ENCODE measurements around the gene DAO. TPM values are rescaled to one million over a fixed set of nuclear protein-coding genes. Genes with fewer than 3 reads are reported as not detected.

The DAO gene
- total RNA-seq, 4 donors from 2014 or later, result not detected

DNA sequence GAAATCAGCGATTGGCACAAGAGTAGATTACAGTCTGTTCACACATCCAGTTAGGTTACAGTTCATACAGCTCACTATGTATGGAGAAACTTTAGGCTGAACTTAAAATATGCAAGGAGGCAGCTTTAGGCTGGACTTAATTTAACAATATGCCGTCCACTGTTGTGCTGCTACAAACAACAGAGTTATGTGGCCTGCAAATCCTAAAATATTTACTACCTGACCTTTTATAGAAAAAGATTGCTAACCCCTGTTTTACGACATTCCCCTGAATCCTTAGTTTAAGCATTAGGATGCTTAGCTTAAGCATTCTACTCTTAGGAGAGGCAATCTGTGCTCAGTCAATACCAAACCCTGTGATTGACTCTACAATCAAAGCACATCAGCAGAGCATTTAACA, 50.9 kb downstream of the DAO start:
- in situ Hi-C loops (cut with MboI; ENCODE audit: low sequenced_read_pairs in 4 of 4), result no loop called here
- Histone ChIP-seq H3K4me3 (no peak overlapping the region), H3K36me3 (no peaks in the 10 kb centered on the region), H3K4me1 (no peaks in the 10 kb centered on the region), H3K9me3 (no peaks in the 10 kb centered on the region), H3K27ac (no peak overlapping the region), H3K27me3 (no peaks in the 10 kb centered on the region)
- TF ChIP-seq POLR2A (IDR thresholded peaks at IDR 0.05) (no peak), CTCF (IDR thresholded peaks at IDR 0.05 in 4 of 5, conservative IDR thresholded peaks at IDR 0.05 in 1 of 5) (no peak)
- no peak for ATAC-seq
- intact Hi-C loops (cut with DNase I; ENCODE audit: low total_unique reads), result no loop called here
- DNase-seq, result no peak

DNA sequence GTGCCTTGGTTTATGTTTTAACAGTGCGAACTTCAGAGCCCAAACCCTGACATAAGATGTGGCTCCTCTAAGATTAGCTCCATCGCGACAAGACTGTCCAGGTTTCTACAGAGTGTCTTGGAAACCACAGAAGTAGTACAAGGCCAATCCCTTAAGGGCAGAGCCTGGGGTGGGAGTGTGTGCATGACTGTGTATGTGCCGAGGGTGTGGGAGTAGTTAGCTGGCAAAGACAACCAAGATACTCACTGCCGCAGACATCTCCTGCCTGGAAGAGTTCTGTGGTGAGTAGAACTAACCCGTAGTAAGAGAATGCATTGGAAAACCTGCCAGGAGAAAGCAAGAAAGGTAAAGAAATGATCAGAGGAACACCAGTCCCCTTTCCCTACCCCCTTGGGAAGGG, 54.1 kb downstream of the DAO start:
- no peaks in the 10 kb centered on the region for H3K4me1 ChIP-seq
- in situ Hi-C loops (cut with MboI; ENCODE audit: low sequenced_read_pairs in 4 of 4), result no loop called here
- no peaks in the 10 kb centered on the region for H3K27me3 ChIP-seq
- no peaks in the 10 kb centered on the region for H3K36me3 ChIP-seq
- no peak overlapping the region for H3K27ac ChIP-seq
- ATAC-seq (no peak), DNase-seq (no peak)
- intact Hi-C loops (cut with DNase I; ENCODE audit: low total_unique reads), result no loop called here
- H3K4me3 ChIP-seq, result no peak overlapping the region
- H3K9me3 ChIP-seq, result no peaks in the 10 kb centered on the region
- TF ChIP-seq POLR2A (IDR thresholded peaks at IDR 0.05) (no peak), CTCF (IDR thresholded peaks at IDR 0.05 in 4 of 5, conservative IDR thresholded peaks at IDR 0.05 in 1 of 5) (no peak)

DNA sequence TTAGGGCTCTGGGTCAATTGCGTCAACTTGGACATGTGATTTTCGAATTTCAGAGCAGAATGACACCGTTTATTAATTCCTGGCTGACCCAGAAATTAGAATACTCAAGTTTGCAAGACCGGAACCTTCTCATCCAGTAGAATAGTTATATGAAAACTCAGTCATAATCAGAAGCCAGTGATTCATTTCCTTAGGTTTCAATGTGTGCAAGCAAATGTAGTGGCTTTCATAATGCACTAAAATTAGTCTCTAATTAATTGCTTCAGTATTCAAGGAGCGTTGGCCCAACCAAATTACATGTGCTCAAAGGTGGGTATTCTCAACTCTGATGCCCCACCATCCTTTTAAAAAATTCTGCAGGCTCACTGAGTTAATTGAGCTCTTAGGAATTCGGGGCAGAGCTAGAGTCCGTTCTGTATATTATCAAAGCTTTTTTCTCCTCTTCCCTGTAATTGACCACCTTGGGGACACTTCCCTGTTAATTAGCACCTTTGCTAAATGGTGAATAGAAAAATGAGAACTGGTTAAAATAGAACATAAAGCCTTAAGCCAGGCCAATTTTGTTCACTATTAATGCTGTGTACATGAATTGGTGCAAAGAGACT, 55.4 kb downstream of the DAO start:
- DNase-seq, result no peak
- TF ChIP-seq POLR2A (IDR thresholded peaks at IDR 0.05) (no peak), CTCF (IDR thresholded peaks at IDR 0.05 in 4 of 5, conservative IDR thresholded peaks at IDR 0.05 in 1 of 5) (no peak)
- no peaks in the 10 kb centered on the region for H3K9me3 ChIP-seq
- in situ Hi-C loops (cut with MboI; ENCODE audit: low sequenced_read_pairs in 4 of 4) (no loop called here), intact Hi-C loops (cut with DNase I; ENCODE audit: low total_unique reads) (no loop called here)
- no peak for ATAC-seq
- no peak overlapping the region for H3K27ac ChIP-seq
- H3K27me3 ChIP-seq, result no peaks in the 10 kb centered on the region
- no peaks in the 10 kb centered on the region for H3K36me3 ChIP-seq
- H3K4me3 ChIP-seq, result no peak overlapping the region
- peaks cover 0 to 5% of the 10 kb centered on the region in 2 donors for H3K4me1 ChIP-seq

DNA sequence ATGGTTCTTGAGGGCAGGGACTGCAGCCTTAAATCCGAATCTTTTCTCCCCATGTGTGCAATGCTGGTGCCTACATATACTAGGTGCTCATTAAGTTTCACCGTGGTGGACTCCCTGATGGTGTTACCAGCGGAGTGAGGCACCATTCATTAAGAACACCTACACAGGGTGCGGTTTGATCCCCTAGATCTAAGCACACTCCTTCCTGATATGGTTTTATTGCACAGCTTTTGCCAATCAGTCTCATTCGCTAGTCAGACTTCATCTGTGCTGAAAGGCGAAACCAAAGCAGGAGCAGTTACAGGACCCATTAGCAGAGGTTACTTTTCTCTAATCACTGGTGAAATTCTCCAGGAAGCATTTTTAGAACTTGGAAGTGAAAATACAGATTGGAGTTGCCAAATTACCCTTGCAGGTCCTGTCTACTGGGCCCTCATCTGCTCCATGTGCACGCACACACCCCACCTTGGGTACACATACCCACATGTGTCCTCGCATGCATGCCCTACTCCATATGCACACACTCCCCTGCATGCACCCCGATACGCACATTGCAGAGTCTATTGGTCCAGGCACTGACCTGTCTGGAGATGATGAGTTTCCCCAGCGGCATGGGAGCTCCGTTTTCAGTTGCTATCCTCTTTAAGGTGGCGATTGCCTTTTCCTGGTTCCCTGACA, 58.5 kb downstream of the DAO start:
- Histone ChIP-seq H3K4me1 (peaks cover 0 to 5% of the 10 kb centered on the region in 2 donors), H3K27me3 (no peaks in the 10 kb centered on the region), H3K36me3 (no peaks in the 10 kb centered on the region), H3K9me3 (no peaks in the 10 kb centered on the region), H3K4me3 (no peak overlapping the region), H3K27ac (no peak overlapping the region)
- TF ChIP-seq CTCF (IDR thresholded peaks at IDR 0.05 in 4 of 5, conservative IDR thresholded peaks at IDR 0.05 in 1 of 5) (no peak), POLR2A (IDR thresholded peaks at IDR 0.05) (no peak)
- intact Hi-C loops (cut with DNase I; ENCODE audit: low total_unique reads) (no loop called here), in situ Hi-C loops (cut with MboI; ENCODE audit: low sequenced_read_pairs in 4 of 4) (no loop called here)
- DNase-seq (no peak), ATAC-seq (no peak)
